ENCODE results near the gene ITPA. TPM values are rescaled to one million over a fixed set of nuclear protein-coding genes. Genes with fewer than 3 reads are reported as not detected.

ITPA gene
- total and polyA plus RNA-seq, 2 of the 8 experiments (the other 6 are each of a cell fraction or from before 2014, with no cell fraction given): 88.2 to 94.0 TPM

DNA sequence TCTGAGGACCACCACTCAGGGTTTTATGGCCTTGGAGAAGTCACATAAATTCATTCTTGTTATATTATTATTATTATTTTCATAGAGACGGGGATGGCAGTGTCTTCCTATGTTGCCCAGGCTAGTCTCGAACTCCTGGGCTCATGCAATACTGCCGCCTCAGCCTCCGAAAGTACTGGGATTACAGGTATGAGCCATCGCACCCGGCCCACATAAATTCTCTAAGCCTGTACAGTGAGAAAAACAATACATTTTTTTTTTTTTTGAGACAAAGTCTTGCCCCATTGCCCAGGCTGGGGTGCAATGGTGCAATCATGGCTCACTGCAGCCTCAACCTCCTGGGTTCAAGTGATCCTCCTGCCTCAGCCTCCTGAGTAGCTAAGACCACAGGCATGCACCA lies 48.9 kb upstream of the ITPA start:
- TF ChIP-seq SP1 (IDR thresholded peaks at IDR 0.05; ENCODE audit: low read depth, low read length) (no peak), CTBP2 (IDR thresholded peaks at IDR 0.05; ENCODE audit: borderline replicate concordance, insufficient read depth, insufficient read length, low read length) (no peak), MAFK (IDR thresholded peaks at IDR 0.05; ENCODE audit: low read depth, low read length) (no peak), CHD2 (IDR thresholded peaks at IDR 0.05; ENCODE audit: low read length) (no peak), GABPA (IDR thresholded peaks at IDR 0.05; ENCODE audit: borderline replicate concordance, insufficient read depth, low read length) (no peak)
- TF ChIP-seq, protein P1, sequence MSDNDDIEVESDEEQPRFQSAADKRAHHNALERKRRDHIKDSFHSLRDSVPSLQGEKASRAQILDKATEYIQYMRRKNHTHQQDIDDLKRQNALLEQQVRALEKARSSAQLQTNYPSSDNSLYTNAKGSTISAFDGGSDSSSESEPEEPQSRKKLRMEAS (IDR thresholded peaks at IDR 0.05): no peak
- 97% methylated on average over 6 of the region's 6 CpGs; no CpG with 5 or more reads in 1 of the 2 experiments for WGBS, 2 experiments (ENCODE audit: extremely low coverage in 1 of 2, insufficient coverage in 1 of 2, insufficient read length in 1 of 2, insufficient replicate concordance in 2 of 2, low coverage in 1 of 2, low lambda C conversion rate in 2 of 2, missing lambda C conversion rate in 1 of 2)
- POLR2A ChIA-PET (ENCODE audit: partially characterized antibody): interaction anchor here (0.5 to 3.3 kb wide), 14 partner anchors 8 to 1366 kb away, joined by 3 to 18 read pairs (median 4); partner anchors contain the start of genes ITPA and LZTS3

More for the DNA sequence above, 48.9 kb upstream of the ITPA start:
- CTCF ChIA-PET (ENCODE audit: partially characterized antibody): interaction anchor here (0.9 to 1.2 kb wide), 4 partner anchors 12 to 121 kb away, joined by 3 read pairs; no protein-coding TSS in a partner anchor
- no peak overlapping the region for H3K27ac ChIP-seq (ENCODE audit: low read depth, low read length)
- FAIRE-seq: no peak
- peaks cover 4% of the 10 kb centered on the region for H3K79me1 ChIP-seq (ENCODE audit: low read depth, low read length)
- no peak overlapping the region for H3K4ac ChIP-seq (replicated peaks; ENCODE audit: insufficient read length, low read depth, low read length)
- no peaks in the 10 kb centered on the region for H3K9me3 ChIP-seq (ENCODE audit: insufficient read depth in 2 of 2, low read depth in 1 of 2, low read length in 1 of 2)
- H3K27me3 ChIP-seq (replicated peaks in 1 of 4; ENCODE audit: control insufficient read depth in 3 of 4, extremely low read depth in 1 of 4, insufficient read depth in 3 of 4, low read length in 3 of 4): no peaks in the 10 kb centered on the region
- no peak overlapping the region for H2BK5ac ChIP-seq (ENCODE audit: low read depth, low read length)
- peaks cover 6% of the 10 kb centered on the region for H3K23me2 ChIP-seq (ENCODE audit: low read depth, low read length)
- H2AFZ ChIP-seq (ENCODE audit: low read length): no peak overlapping the region
- peak overlapping the region; percentile 84 to 90 (median 90) for H3K4me3 ChIP-seq (ENCODE audit: extremely low read depth in 1 of 4, insufficient read depth in 2 of 4, low read depth in 3 of 4, low read length in 4 of 4)
- peaks cover 10 to 38% of the 10 kb centered on the region in 2 experiments; a peak in 3 of 4 replicates for H3K79me2 ChIP-seq (ENCODE audit: control insufficient read depth in 1 of 2, insufficient read depth in 2 of 2, low read length in 2 of 2)
- H3K56ac ChIP-seq (replicated peaks; ENCODE audit: insufficient read length, low read depth, low read length): no peak overlapping the region
- H2BK12ac ChIP-seq (ENCODE audit: low read depth, low read length): no peak overlapping the region
- no peak overlapping the region for H4K5ac ChIP-seq (ENCODE audit: insufficient read length, low read depth, low read length)
- H4K8ac ChIP-seq (ENCODE audit: extremely low read depth, insufficient read depth, low read length): no peak overlapping the region; the same call in 1 of the 2 replicates
- no peak overlapping the region for H3K23ac ChIP-seq (ENCODE audit: insufficient read length)
- H2BK15ac ChIP-seq (ENCODE audit: low read length): no peak overlapping the region
- H4K91ac ChIP-seq (replicated peaks; ENCODE audit: insufficient read length, low read length): no peak overlapping the region
- H2BK20ac ChIP-seq (ENCODE audit: low read length): no peak overlapping the region
- no peak overlapping the region for H2BK120ac ChIP-seq (replicated peaks; ENCODE audit: low read depth, low read length)
- no peak for DNase-seq (ENCODE audit: low read depth in 1 of 2, low spot score in 2 of 2)
- H3K36me3 ChIP-seq (ENCODE audit: control insufficient read depth in 2 of 4, insufficient read depth in 4 of 4, low read length in 3 of 4): peaks cover 0 to 11% (median 2%) of the 10 kb centered on the region in 4 experiments; a peak in 4 of 8 replicates
- H3K18ac ChIP-seq (ENCODE audit: extremely low read depth, low read length): no peak overlapping the region
- H3K14ac ChIP-seq (ENCODE audit: insufficient read length): no peak overlapping the region
- H3K4me1 ChIP-seq (replicated peaks in 1 of 4; ENCODE audit: control insufficient read depth in 3 of 4, insufficient read depth in 4 of 4, low read length in 3 of 4): peaks cover 2 to 8% (median 3%) of the 10 kb centered on the region in 4 experiments; a peak in 3 of 7 replicates
- H2AK5ac ChIP-seq (ENCODE audit: low read depth, low read length): no peak overlapping the region
- H4K20me1 ChIP-seq (replicated peaks in 1 of 2; ENCODE audit: control insufficient read depth in 1 of 2, insufficient read depth in 2 of 2, low read length in 2 of 2): peaks cover 0 to 9% of the 10 kb centered on the region in 2 experiments
- H3K9ac ChIP-seq (replicated peaks in 1 of 4; ENCODE audit: extremely low read depth in 1 of 4, low read depth in 3 of 4, low read length in 3 of 4): no peak overlapping the region
- H3K4me2 ChIP-seq (ENCODE audit: insufficient read depth in 1 of 2, low read depth in 2 of 2, low read length in 2 of 2): peak overlapping the region in 1 of 2 experiments; percentile 40; a peak in 1 of 4 replicates
